Embryonic facial prominence (tissue), 1 donor: ENCODE results near the gene LRRC3C.
"Not testable (repeated sequence)": the region's sequence is repeated elsewhere in the genome, so short reads cannot be mapped to it uniquely, and the experiment has no call there.

Source experiments
- DNase-seq: peaks from one replicate; pipeline ENCODE4 v3.0.0-alpha.2; 2016; ENCODE audit errors: extremely low spot score

The LRRC3C gene

DNA sequence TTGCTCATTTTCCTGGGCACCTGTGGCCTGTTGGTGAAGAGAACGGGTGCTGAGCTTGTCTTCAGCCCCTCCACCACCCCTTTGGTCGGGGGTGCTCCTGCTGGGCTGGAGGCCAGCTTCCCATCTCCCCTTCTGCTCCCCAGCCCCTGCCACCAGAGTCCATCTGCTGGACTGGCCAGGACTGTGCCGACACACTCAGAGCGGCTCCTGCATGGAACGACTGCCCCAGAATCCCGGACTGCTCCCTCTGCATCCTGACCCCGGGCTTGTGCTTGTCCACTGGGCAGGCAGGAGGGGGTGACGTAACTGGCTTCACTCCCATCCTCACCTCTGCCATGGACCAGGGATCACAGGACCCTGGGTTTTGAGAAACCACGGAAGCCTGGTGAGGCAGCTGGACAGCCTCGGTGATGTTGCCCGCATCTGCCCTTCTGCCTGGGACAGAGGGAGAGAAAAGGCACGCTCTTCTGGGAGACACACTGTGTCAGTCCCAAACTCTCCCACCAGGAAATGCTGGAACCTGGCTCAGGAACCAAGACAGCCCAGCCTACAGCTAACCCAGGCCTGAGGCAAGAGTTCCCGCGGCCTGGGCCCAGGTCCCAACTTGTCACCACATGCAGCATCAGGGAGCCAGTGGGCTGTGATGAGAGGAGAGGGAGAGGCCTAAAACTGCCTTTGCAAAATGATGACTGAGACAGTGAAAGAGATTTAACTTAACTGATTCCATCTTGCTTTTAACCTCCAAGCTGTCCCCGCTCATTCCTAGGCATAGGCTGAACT, 19.2 kb downstream of the LRRC3C start:
- DNase-seq, result no peak

DNA sequence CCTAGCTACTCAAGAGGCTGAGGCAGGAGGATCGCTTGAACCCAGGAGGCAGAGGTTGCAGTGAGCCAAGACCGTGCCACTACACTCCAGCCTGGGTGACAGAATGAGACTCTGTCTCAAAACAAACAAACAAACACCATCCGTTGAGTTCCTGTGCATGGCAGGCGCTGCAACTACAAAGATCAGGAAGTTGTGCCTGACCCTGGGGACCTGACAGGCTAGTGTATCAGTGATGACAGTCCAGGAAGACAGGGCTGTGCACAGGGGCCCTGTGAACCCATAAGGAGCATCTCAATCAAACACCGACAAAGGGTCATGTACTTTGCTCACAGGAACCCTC, 20.9 kb downstream of the LRRC3C start:
- DNase-seq, result not testable (repeated sequence)

DNA sequence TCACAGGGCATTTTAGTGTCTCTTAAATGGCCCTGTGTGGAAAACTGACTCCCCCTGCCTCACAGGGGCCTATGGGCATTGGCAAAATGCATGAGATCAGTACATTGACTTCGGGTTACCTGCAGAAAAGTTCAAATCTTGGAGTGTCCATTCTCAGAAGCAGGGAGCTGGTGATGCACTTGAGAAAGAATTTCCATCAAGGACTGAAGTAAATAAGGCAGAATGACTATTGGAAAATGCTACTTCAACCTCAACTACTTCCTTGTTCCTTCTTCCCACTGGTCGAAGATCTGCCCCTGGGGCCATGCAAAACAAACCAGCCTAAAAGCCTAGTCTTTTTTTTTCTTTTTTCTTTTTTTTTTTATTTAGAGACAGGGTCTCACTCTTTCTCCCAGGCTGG, 21.5 kb downstream of the LRRC3C start:
- no peak for DNase-seq

DNA sequence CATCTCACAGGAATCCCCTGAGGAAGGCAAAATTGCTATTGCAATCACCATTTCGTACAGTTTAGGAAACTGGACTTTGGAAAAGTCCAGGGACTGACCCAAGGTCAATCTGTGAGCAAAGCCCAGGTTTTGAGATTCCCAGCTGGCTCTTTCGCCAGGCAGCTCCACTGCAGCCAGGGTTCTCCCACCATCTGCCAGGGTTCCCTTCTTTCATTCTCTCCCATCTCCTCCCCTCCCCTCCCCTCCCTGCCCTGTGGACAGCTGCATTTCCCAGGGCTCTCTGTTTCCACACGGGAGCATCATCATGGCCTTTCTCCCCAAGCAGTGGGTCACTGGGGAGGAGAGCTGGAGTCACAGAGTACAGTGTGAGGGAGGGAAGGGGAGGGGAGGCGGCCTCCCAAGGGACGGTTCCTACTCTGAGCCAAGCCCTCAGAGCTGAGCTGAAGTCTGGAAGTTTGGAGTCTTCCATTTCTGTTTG, 23.4 kb downstream of the LRRC3C start:
- DNase-seq, result no peak

DNA sequence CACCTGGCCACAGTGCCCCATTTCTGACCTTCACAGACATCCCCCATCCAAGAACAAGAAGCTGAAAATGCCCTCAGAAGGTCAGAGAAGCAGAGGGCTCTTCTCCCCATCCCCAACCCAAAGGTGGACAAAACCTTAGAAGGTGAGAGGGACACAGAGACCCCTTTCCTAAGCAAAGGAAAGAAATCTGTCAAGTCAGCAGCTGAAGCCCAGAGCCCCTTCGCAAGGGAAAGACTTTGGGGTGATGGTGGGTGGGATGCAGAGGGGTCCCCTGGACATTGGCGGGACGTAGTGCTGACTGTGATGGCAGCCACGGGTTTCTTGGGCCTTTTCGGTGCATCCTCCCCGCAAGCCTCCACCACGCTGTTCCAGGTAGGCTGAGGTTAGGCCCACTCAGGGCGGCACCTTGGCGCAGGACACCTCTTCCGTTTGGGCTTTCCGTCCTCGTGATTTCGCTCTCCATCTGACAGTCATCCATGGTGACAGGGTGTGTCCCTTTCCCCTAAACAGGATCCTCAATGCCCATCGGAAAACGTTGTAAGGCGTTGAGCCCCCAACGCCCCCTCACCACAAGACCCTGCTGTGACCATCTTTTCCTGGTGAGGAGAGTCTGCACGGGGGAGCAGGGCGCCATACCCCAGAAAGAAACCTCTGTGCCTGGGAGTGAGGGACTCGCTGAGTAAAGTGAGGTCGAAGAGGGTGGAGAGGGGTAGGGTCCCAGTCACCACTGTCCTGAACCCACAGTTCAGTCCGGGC, 24.6 kb downstream of the LRRC3C start:
- no peak for DNase-seq

DNA sequence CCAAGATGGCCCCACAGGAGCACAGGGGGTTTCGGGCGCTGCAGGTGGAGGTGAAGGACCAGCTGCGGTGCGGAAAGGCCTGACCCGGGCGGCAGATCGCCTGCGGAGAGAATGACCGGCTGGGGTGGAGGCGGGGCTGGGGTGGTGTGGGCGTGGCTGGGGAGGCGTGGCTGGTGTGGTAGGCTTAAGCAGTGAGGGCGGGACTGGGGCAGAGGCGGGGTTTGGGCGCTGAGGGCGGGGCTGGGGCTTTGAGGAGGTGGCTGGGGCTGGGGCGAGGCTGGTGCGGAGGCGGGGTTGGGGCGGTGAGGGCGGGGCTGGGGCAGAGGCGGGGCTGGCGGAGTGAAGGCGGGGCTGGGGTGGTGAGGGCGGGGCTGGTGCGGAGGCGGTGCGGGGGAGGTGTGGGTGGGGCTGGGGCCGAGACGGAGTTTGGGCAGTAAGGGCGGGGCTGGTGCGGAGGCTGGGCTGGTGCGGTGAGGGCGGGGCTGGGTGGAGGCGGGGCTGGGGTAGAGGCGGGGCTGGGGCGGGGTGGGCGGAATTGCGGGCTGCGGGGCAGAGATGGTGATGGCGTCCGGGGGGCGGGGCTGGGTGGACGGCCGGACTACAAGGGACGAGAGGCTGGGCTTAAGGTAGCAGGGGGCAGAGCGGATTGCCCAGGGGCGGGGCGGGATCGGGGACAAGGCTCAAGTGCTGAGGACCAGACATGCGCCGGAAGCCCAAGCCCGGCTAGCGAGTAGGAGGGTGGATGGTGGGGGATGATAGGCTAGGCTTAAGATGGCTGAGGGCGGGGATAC, 25.3 kb downstream of the LRRC3C start:
- DNase-seq, result peak; percentile 90

DNA sequence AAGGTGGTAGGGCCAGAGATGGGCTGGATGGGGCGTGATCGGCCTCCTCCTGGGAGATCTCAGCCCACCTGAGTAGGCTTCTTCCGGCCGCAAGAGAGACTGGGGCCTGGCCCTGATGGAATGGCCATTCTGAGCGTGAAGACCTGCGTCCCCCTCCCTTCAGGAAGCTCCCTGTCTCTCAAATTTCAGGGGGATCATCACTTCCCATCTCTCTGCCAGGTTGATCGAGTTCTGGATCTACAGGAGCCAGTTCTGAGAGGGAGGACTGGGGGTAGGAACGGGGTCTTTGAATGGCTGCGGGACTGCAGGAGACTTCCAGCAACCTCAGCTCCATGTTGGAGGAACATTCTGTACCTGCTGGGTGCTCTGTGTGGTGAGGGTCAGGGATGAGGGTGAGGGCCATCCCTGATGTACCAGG, 25.9 kb downstream of the LRRC3C start:
- DNase-seq, result no peak

DNA sequence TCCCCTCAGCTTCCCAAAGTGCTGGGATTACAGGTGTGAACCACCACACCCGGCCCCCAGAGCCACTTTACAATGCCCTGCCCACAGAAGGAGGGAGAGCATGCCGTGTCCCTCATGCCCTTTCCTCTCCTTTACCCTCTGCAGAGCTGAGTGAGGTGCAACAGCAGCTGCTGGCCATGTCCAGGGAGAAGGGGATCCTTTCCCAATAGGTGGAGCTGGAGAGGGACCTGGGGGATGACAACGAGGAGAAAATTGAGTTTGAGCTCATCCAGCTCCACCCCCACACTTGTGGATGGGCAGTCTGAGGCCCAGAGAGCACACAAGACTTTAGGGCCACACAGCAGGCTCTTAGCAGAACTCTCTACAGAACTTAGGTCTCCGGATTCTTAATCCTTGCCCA, 27.3 kb downstream of the LRRC3C start:
- no peak for DNase-seq

DNA sequence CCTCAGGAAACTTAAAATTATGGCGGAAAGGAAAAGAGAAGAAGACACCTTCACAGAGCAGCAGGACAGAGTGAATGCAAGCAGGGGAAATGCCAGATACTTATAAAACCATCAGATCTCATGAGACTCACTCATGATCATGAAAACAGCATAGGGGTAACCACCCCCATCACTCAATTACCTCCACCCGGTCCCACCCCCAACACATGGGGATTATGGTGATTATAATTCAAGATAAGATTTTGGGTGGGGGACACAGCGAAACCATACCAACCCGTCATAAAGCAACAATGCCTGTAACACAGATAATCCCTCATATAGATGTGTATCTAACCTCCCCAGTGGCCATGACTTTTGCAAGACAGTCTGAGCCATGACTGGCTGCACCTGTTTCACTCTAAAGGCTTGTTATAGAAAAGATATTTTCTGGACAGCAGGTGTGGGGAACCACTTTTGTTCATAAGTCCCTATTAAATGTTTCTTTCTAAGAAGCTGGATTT, 28.2 kb downstream of the LRRC3C start:
- DNase-seq, result no peak

DNA sequence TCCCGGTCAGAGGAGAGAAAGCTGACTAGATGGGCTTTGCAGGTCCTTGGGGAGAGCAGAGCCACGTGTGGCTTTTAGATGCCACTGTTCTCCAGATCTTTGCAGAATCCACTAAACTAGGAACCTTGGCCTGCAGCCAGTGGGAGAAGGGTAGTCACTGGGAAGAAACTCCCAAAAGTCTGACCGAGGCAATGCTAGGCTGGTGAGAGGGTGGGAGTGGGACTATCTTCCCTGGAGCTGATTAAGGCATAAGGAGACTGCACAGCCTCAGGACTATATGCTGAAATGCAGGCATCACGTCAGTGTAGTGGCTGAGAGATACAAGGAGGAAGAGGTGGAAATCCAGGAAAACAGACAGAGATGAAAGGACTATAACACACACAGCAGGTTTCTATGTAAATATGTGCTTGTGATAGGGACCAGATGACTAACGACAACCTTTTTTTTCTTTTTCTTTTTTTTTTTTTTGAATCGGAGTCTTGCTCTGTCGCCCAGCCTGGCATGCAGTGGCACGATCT, 33.1 kb downstream of the LRRC3C start:
- DNase-seq, result no peak

DNA sequence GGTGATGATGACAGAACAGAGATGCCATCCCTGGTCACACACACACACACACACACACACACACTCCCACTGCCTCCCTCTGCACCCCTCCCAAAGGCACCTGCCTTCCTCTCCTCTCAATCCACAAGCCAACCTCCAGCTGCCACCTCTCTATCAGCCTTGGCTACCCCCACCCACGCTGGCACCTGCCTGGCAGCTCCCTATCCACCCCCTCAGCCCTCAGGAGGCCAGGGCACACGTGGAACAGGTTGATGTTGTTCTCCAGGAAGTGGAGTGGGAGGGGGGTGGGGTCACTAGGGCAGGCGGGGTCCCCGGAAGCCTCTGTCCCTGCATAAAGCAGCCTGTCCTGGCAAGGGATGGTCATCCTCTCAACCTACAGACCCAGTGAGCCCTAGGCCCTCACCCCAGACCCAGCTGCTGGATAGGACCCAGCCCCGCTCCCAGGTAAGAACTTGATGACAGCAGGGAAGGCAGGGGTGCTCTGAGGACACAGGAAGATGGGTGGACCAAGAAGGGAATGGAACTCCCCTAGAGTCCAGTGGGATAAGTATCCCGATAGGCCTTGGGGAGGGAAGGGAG, 35.2 kb downstream of the LRRC3C start, which contains the start of gene GSDMA:
GSDMA (plus strand) TSS at position 363 of the 579 bp plus-strand sequence. CDS start 2,684 bp downstream, outside the sequence.
- DNase-seq, result no peak

DNA sequence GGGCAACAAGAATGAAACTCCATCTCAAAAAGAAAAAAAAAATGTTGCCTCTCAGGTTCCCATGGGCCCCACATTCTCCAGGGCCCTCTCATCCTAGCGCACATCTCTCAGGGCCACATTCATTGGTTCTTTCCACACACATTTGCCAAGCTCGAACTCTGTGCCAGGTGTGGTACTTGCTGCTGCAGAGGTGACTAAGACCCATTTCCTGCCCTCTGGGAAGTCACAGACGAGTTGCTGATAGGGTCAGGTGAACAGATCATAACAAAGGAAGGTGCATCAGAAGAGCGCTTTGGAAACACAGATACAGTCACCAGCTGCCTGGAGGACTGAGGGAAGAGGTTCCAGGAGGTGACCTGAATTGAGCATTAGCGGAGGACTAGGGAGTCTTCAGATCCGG, 36.3 kb downstream of the LRRC3C start:
- DNase-seq, result no peak

DNA sequence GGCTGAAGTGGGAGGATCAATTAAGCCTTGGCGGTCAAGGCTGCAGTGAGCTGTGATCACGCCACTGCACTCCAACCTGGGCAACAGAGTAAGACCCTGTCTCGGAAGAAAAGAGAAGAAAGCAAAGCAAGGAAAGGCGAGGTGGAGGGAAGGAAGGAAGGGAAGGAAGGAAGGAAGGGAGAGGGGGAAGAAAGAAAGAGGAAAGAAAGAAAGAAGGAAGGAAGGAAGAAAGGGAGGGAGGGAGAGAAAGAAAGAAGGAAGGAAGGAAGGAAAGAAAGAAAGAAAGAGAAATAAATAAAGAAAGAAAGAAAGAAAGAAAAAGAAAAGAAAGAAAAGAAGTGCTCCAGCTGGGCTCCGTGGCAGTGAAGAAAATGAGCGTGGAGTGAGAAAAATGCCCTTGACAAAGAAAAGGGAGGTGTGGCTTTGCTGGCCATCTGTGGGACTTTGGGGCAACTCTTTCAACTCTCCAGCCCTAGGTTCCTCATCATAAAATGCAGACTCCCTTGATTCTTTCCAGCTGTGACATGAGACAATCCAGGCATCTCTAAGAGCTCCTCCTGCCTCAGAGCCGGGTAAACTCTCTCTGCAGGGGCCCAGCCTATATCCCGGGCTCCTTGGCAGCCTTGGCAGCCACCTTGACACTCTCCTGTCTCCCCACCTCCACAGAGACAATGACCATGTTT, 37.6 kb downstream of the LRRC3C start:
- DNase-seq, result no peak

DNA sequence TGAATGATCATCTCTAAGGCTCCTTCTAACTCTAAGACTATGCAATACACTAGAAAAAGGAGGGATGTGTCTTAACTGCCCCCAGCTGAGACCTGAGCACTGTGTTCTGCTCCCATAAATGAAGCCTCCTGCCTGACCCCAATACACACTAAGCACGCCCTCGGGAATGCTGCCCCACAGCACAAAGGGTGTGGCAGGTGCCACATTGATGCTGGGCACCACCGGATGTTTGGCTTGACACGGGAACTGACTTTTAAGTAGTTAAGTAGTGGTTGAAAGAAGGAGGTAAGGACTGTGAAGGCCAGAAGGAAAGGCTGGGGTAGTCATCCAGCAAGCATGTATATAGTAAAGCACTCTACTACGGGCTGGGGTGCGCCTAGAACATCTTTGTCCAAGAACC, 39.2 kb downstream of the LRRC3C start:
- no peak for DNase-seq

DNA sequence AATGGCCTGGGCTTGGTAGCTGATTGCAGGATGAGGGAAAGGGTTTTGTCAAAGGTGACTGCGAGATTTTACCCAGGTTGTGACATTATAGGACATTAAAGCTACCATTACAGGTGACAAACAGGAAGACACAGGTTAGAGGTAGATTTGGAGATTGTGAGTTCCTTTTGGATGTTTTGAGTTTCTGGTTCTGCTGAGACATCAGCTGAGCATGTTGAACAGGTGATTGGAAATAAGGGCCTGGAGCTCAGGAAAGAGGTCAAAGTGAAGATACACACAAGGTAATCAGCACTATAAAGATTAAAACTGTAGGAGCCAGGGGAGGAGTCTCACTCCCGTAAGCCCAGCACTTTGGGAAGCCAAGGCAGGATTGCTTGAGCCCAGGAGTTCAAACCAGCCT, 41.2 kb downstream of the LRRC3C start:
- no peak for DNase-seq

DNA sequence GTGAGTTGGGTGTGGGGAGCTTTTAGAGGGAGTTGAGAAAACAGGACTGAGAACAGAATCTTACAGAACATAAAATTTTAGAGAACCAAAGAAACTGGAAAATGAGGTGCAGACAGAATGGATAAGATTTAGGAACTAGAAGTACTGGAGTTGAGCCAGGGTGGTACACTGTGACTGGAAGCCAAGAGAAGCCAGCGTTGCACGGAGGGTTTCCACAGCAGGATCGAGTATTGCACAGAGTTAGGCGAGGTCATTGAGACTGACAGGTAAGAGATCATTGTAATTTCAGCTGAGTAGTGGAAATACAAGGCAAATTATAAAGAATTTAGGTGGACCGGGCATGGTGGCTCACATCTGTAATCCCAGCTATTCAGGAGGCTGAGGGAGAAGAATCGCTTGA, 41.8 kb downstream of the LRRC3C start:
- DNase-seq, result no peak

DNA sequence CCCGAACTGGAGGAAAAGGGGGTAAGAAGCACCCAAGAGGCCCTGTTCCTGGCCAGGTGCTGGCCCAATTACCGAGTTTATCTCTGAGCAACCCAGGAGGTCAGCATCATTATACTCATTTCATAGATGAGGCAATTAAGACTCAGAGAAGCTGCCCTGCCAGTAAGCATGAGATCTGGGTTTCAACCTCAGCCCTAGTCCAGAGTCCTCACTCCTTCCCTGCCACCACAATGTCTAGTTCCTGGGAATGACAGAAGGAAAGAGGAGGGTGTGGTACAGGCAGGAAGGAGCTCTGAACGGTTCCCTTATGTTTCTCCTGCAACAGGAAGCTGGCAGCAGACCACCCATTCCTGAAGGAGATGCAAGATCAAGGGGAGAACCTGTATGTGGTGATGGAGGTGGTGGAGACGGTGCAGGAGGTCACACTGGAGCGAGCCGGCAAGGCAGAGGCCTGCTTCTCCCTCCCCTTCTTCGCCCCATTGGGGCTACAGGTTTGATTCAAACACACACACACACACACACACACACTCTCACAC, 42.7 kb downstream of the LRRC3C start:
- no peak for DNase-seq

DNA sequence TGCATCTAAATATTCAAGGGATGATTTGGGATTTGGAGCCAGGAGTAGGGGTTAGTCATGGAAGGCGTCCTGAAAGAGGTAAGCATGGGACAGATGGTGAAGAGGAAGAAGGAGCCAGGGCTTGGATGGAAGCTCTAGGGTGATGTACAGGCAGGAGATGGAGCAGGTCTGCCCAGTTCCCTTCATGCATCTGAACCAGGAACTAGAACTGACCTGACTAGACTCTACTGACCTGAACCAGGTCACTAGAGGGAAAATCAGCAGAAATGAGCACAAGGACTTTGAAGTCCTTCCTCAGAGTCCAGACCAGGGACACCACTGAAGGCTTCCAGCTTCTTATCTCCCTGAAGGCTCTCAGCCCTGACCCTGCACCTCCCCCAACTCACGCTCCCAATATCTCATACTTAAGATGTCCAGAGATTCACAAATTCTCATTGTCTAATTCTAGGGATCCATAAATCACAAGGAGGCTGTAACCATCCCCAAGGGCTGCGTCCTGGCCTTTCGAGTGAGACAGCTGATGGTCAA, 43.6 kb downstream of the LRRC3C start:
- DNase-seq, result no peak

DNA sequence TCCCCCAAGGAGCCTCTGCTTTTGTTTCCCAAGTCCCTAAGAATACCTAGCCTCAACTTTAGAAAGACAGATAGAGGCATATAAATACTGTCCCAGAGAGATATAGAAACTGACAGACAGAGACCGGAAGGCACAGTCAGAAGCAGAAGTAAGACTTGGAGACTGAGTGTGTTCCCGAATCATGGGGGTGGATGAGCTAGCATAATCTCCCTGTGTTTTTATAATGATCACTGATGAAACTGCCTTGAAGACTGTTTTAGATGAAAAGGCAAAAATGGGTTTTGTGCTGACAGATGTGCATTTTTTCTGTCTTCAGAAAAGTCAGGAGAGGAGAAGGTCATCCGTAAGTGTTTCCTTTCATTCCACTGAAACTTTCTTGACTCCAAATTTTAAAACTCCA, 44.7 kb downstream of the LRRC3C start:
- no peak for DNase-seq

DNA sequence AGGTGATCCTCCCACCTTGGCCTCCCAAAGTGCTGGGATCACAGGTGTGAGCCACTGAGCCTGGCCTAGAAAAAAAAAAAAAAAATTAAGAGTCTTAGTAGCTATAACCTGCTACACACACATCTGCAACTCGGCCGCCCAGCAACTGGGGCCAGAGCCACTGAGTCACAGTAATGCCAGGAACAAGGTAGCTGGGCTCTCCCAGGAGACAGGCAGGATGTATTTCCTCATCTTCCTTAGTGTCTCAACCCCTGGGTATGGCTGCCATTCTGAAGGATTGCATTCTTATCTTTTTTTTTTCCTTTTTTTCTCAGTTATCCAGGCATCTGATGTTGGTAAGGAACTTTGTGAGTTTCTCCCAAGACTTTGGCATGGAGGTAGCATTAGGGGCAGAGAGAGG, 46.0 kb downstream of the LRRC3C start:
- no peak for DNase-seq
